ENCODE measurements around the gene TTC13. TPM values are rescaled to one million over a fixed set of nuclear protein-coding genes. Genes with fewer than 3 reads are reported as not detected.

The TTC13 gene, protein sequence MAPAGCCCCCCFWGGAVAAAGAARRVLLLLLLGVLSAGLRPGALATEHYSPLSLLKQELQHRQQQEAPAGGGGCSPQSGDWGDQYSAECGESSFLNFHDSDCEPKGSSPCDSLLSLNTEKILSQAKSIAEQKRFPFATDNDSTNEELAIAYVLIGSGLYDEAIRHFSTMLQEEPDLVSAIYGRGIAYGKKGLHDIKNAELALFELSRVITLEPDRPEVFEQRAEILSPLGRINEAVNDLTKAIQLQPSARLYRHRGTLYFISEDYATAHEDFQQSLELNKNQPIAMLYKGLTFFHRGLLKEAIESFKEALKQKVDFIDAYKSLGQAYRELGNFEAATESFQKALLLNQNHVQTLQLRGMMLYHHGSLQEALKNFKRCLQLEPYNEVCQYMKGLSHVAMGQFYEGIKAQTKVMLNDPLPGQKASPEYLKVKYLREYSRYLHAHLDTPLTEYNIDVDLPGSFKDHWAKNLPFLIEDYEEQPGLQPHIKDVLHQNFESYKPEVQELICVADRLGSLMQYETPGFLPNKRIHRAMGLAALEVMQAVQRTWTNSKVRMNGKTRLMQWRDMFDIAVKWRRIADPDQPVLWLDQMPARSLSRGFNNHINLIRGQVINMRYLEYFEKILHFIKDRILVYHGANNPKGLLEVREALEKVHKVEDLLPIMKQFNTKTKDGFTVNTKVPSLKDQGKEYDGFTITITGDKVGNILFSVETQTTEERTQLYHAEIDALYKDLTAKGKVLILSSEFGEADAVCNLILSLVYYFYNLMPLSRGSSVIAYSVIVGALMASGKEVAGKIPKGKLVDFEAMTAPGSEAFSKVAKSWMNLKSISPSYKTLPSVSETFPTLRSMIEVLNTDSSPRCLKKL
- total RNA-seq (ENCODE audit: low replicate concordance) = 20.8 and 23.0 TPM in 2 replicates

DNA sequence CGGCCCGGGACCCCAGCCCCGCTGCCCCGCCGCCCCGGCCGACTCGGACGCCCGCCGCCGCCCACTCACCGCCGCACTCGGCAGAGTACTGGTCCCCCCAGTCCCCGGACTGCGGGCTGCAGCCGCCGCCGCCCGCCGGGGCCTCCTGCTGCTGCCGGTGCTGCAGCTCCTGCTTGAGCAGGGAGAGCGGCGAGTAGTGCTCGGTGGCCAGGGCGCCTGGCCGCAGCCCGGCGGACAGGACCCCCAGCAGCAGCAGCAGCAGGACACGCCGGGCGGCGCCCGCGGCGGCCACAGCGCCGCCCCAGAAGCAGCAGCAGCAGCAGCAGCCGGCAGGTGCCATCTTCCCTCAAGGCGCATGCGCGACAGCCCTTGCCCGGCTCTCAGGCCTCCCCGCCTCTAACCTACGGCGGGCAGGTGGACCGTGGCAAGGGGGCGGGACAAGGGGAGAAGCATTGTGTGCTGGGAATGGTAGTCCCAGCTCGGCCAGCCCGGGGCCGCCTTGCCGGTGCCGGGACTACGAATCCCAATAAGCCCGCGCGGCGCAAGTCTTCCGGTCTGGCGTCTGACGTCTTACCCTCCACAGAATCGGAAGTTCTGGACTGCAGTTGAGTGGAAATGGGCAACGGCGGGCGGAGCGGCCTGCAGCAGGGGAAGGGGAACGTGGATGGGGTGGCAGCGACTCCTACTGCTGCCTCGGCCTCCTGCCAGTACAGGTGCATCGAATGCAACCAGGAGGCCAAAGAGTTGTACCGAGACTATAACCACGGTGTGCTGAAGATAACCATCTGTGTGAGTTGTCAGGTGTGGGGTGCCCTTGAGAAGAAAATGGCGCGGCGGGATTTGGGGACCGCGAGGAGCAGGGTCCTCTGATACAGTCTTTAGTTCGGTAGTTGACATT is at the start of gene TTC13, which contains the start of gene ARV1:
TTC13 (minus strand) TSS at position 371 of the 898 bp plus-strand sequence; CDS start at position 340, 31 bp downstream.
ARV1 (plus strand) TSS at position 604 of the 898 bp plus-strand sequence; CDS start at position 616, 12 bp downstream.
- Histone ChIP-seq H4K20me1 (ENCODE audit: low read depth) (peaks cover 2% of the 10 kb centered on the region), H3K27ac (no peak within 1 kb of the TSS), H3F3A (ENCODE audit: low read depth) (peaks cover 3% of the 10 kb centered on the region), H3K9ac (peak within 1 kb of the TSS; percentile 47), H3K4me3 (peak within 1 kb of the TSS; percentile 77), H3K4me2 (peak within 1 kb of the TSS; percentile 92), H3K4me1 (peaks cover 14% of the 10 kb centered on the region), H3K79me2 (ENCODE audit: low read depth) (peaks cover 32% of the 10 kb centered on the region), H3K27me3 (no peaks in the 10 kb centered on the region), H3K36me3 (no peaks in the 10 kb centered on the region), H3K9me3 (ENCODE audit: low read depth) (no peaks in the 10 kb centered on the region), H2AFZ (replicated peaks) (peak within 1 kb of the TSS; percentile 95)
- Mint-ChIP-seq H3K9me3 (no peaks in the 10 kb centered on the region), H3K4me1 (peaks cover 17% of the 10 kb centered on the region), H3K27ac (peak within 1 kb of the TSS; percentile 8), H3K36me3 (no peaks in the 10 kb centered on the region), H3K27me3 (ENCODE audit: insufficient read depth, low read depth) (peaks cover 2% of the 10 kb centered on the region), H3K4me3 (peak within 1 kb of the TSS; percentile 99)
- DNase-seq (ENCODE audit: low spot score) = peak; percentile 100
- TF ChIP-seq EZH2phosphoT487 (IDR thresholded peaks at IDR 0.05) (no peak), EZH2 (IDR thresholded peaks at IDR 0.05) (peak; percentile 9)
- TF ChIP-seq, protein P1, sequence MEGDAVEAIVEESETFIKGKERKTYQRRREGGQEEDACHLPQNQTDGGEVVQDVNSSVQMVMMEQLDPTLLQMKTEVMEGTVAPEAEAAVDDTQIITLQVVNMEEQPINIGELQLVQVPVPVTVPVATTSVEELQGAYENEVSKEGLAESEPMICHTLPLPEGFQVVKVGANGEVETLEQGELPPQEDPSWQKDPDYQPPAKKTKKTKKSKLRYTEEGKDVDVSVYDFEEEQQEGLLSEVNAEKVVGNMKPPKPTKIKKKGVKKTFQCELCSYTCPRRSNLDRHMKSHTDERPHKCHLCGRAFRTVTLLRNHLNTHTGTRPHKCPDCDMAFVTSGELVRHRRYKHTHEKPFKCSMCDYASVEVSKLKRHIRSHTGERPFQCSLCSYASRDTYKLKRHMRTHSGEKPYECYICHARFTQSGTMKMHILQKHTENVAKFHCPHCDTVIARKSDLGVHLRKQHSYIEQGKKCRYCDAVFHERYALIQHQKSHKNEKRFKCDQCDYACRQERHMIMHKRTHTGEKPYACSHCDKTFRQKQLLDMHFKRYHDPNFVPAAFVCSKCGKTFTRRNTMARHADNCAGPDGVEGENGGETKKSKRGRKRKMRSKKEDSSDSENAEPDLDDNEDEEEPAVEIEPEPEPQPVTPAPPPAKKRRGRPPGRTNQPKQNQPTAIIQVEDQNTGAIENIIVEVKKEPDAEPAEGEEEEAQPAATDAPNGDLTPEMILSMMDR (IDR thresholded peaks at IDR 0.05) = peak; percentile 42

DNA sequence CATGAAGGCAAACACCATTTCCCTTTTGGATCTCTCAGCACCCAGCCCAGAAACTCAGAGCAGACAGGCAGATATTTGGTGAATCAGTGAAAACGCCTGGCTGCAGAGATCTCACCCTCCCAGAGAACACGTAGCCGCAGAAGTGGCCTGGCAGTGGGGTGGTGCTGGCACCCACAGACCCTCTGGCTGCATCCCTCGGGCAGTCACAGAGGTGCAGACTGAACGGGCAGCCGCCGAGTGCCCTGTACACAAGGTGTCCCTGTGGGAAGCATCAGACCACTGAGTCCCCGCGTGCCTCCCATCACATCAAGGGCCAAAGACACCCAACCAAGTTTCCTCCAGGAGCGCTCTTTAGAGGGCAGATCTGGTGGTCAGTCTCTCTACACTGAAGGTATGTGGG is 49.3 kb upstream of the TTC13 start:
- H3K4me3 Mint-ChIP-seq = no peak overlapping the region
- H3K36me3 Mint-ChIP-seq = no peaks in the 10 kb centered on the region
- no peak overlapping the region for H3K27ac Mint-ChIP-seq
- no peaks in the 10 kb centered on the region for H3K9me3 Mint-ChIP-seq
- Histone ChIP-seq H3K79me2 (ENCODE audit: low read depth) (no peaks in the 10 kb centered on the region), H4K20me1 (ENCODE audit: low read depth) (no peaks in the 10 kb centered on the region), H3K4me2 (peak overlapping the region; percentile 55), H3K36me3 (no peaks in the 10 kb centered on the region), H3K9ac (no peak overlapping the region), H2AFZ (replicated peaks) (no peak overlapping the region), H3K9me3 (ENCODE audit: low read depth) (no peaks in the 10 kb centered on the region), H3K4me3 (no peak overlapping the region), H3F3A (ENCODE audit: low read depth) (no peaks in the 10 kb centered on the region), H3K4me1 (peaks cover 4% of the 10 kb centered on the region), H3K27me3 (peaks cover 26% of the 10 kb centered on the region), H3K27ac (no peak overlapping the region)
- no peak for DNase-seq (ENCODE audit: low spot score)
- peaks cover 11% of the 10 kb centered on the region for H3K4me1 Mint-ChIP-seq
- peaks cover 2% of the 10 kb centered on the region for H3K27me3 Mint-ChIP-seq (ENCODE audit: insufficient read depth, low read depth)
- TF ChIP-seq EZH2phosphoT487 (IDR thresholded peaks at IDR 0.05) (no peak), EZH2 (IDR thresholded peaks at IDR 0.05) (no peak)
- TF ChIP-seq, protein P1 (IDR thresholded peaks at IDR 0.05) = no peak
